Liver (tissue), 3 donors: ENCODE data around the gene TNFRSF25.
"Not testable (repeated sequence)": the region's sequence is repeated elsewhere in the genome, so short reads cannot be mapped to it uniquely, and the experiment has no call there.

Experiments used
- CTCF ChIP-seq: fragments of 150-350 bp; IDR thresholded peaks from 2 replicates; pipeline ENCODE4 v1.5.1; 2017; ENCODE audit warnings: improper control_type of control experiment, low read depth, low read length; ENCODE audit not compliant: missing input control
- MAX ChIP-seq: IDR thresholded peaks from 2 replicates; pipeline ENCODE4 v1.6.1; 2016; ENCODE audit warnings: antibody characterized with exemption
- RAD21 ChIP-seq, 2 donors: IDR thresholded peaks; 2 replicates each; pipeline ENCODE4 v1.6.1; 2016; ENCODE audit warnings: antibody characterized with exemption in 2 of 2, mild to moderate bottlenecking in 2 of 2
- TAF1 ChIP-seq: conservative IDR thresholded peaks from 2 replicates; pipeline ENCODE4 v1.6.1; 2016; ENCODE audit warnings: antibody characterized with exemption, mild to moderate bottlenecking
- YY1 ChIP-seq: IDR thresholded peaks from 2 replicates; pipeline ENCODE4 v1.6.1; 2016; ENCODE audit warnings: antibody characterized with exemption, mild to moderate bottlenecking
- TF ChIP-seq, protein P1 (sequence below): IDR thresholded peaks from 2 replicates; pipeline ENCODE4 v1.6.1; 2016; ENCODE audit warnings: antibody characterized with exemption, mild to moderate bottlenecking
- donor health status: healthy.
- donor health status: healthy.

GRCh38 chr1:6428453-6428852 is 37.5 kb downstream of the TNFRSF25 start:
- TF ChIP-seq TAF1; YY1; CTCF; RAD21 (IDR thresholded peaks at IDR 0.05); MAX: not testable (repeated sequence)
- TF ChIP-seq, protein P1, sequence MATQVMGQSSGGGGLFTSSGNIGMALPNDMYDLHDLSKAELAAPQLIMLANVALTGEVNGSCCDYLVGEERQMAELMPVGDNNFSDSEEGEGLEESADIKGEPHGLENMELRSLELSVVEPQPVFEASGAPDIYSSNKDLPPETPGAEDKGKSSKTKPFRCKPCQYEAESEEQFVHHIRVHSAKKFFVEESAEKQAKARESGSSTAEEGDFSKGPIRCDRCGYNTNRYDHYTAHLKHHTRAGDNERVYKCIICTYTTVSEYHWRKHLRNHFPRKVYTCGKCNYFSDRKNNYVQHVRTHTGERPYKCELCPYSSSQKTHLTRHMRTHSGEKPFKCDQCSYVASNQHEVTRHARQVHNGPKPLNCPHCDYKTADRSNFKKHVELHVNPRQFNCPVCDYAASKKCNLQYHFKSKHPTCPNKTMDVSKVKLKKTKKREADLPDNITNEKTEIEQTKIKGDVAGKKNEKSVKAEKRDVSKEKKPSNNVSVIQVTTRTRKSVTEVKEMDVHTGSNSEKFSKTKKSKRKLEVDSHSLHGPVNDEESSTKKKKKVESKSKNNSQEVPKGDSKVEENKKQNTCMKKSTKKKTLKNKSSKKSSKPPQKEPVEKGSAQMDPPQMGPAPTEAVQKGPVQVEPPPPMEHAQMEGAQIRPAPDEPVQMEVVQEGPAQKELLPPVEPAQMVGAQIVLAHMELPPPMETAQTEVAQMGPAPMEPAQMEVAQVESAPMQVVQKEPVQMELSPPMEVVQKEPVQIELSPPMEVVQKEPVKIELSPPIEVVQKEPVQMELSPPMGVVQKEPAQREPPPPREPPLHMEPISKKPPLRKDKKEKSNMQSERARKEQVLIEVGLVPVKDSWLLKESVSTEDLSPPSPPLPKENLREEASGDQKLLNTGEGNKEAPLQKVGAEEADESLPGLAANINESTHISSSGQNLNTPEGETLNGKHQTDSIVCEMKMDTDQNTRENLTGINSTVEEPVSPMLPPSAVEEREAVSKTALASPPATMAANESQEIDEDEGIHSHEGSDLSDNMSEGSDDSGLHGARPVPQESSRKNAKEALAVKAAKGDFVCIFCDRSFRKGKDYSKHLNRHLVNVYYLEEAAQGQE: not testable (repeated sequence)
